Measurements from ENCODE around the gene DUSP2. TPM values are rescaled to one million over a fixed set of nuclear protein-coding genes. Genes with fewer than 3 reads are reported as not detected.

DUSP2 gene
- total RNA-seq, 2 experiments from 2014 or later, result 248 to 407 TPM

DNA sequence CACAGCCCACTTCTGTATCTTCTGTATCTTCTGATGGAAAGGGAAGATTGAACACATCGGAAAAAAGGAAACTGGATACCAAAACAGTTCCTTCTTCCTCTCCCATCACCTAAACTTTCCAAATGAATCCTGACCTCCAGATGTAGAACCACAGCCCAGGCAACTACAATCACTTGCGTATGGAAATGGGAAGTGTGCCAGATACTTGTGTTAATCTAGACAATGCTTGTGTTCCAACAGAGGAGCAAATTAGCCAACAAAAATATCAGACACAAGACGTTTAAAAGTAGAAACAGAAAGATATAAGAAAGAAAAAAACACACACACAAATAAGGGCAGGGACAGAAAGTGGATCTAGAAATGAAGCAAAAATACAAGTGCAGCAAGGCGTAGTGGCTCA lies 31.4 kb upstream of the DUSP2 start:
- H3K36me3 Mint-ChIP-seq (ENCODE audit: low read depth), result no peaks in the 10 kb centered on the region
- H3K27ac Mint-ChIP-seq, result no peak overlapping the region
- ChIA-PET CTCF (interaction anchor here (3.2 to 3.5 kb wide), 2 partner anchors 13 to 60 kb away, joined by 19 to 20 read pairs; partner anchors contain the start of gene ADRA2B), POLR2A (no interaction called here)
- DNase-seq (no peak), ATAC-seq (no peak)
- peaks cover 22% of the 10 kb centered on the region for H3K4me1 Mint-ChIP-seq
- intact Hi-C loops (cut with DNase I, micrococcal nuclease), result loop anchor here in 1 of 2 experiments (10.0 kb wide), 1 partner anchor 152 kb away; no protein-coding TSS in a partner anchor
- H3K4me3 Mint-ChIP-seq, result no peak overlapping the region
- no peaks in the 10 kb centered on the region for H3K27me3 Mint-ChIP-seq
- H3K9me3 Mint-ChIP-seq (ENCODE audit: low read depth), result no peaks in the 10 kb centered on the region

GRCh38 chr2:96175951-96176350 lies 30.7 kb upstream of the DUSP2 start:
- CTCF ChIA-PET, result interaction anchor here (1.1 to 5.2 kb wide), 11 partner anchors 11 to 153 kb away, joined by 3 to 347 read pairs (median 16); partner anchors contain the start of genes ADRA2B, ASTL, DUSP2 and STARD7
- peaks cover 22% of the 10 kb centered on the region for H3K4me1 Mint-ChIP-seq
- no peak overlapping the region for H3K27ac Mint-ChIP-seq
- no peaks in the 10 kb centered on the region for H3K27me3 Mint-ChIP-seq
- H3K9me3 Mint-ChIP-seq (ENCODE audit: low read depth), result no peaks in the 10 kb centered on the region
- no peak for ATAC-seq
- H3K4me3 Mint-ChIP-seq, result no peak overlapping the region
- intact Hi-C loops (cut with DNase I, micrococcal nuclease), result loop anchor here in 1 of 2 experiments (10.0 kb wide), 1 partner anchor 151 kb away; no protein-coding TSS in a partner anchor
- POLR2A ChIA-PET, result interaction anchor here (0.6 to 3.8 kb wide), 2 partner anchors 12 to 34 kb away, joined by 3 to 136 read pairs; partner anchors contain the start of genes ASTL and DUSP2
- H3K36me3 Mint-ChIP-seq (ENCODE audit: low read depth), result no peaks in the 10 kb centered on the region
- DNase-seq, result no peak

- no peaks in the 10 kb centered on the region for H3K27me3 Mint-ChIP-seq
- no peaks in the 10 kb centered on the region for H3K9me3 Mint-ChIP-seq (ENCODE audit: low read depth)
- peak overlapping the region; percentile 88 for H3K27ac Mint-ChIP-seq
- intact Hi-C loops (cut with DNase I, micrococcal nuclease), result loop anchor here (1.0 to 10.0 kb wide), 6 partner anchors 16 to 182 kb away; partner anchors contain the start of genes ASTL (in 2 of the 2) and ADRA2B (in 1 of the 2)
- H3K4me3 Mint-ChIP-seq, result peak overlapping the region; percentile 60
- DNase-seq, result peak; percentile 92
- H3K4me1 Mint-ChIP-seq, result peaks cover 22% of the 10 kb centered on the region
- ChIA-PET POLR2A (interaction anchor here (1.0 to 3.8 kb wide), 6 partner anchors 11 to 182 kb away, joined by 3 to 136 read pairs (median 4); partner anchors contain the start of genes ASTL and DUSP2), CTCF (interaction anchor here (0.6 to 5.2 kb wide), 34 partner anchors 9 to 508 kb away, joined by 3 to 347 read pairs (median 5); partner anchors contain the start of genes ADRA2B, ANKRD36C, ASTL and DUSP2)
- peak; percentile 96 for ATAC-seq
- no peaks in the 10 kb centered on the region for H3K36me3 Mint-ChIP-seq (ENCODE audit: low read depth)
These were observed 29.3 kb upstream of the DUSP2 start for GRCh38 chr2:96174251-96175144.

DNA sequence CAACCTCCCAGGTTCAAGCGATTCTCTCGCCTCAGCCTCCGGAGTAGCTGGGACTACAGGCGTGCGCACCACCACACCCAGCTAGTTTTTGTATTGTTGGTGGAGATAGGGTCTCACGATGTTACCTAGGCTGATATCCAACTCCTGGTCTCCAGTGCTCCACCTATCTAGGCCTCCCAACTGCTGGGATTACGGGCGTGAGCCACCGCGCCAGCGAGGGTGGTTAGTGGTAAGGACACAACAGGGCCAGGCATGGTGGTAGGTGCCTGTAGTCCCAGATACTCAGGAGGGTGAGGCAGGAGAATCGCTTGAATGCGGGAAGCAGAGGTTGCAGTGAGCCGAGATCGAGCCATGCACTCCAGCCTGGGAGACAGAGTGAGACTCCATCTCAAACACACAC lies 26.6 kb upstream of the DUSP2 start:
- Mint-ChIP-seq H3K27ac (peak overlapping the region; percentile 12), H3K27me3 (no peaks in the 10 kb centered on the region), H3K4me1 (peaks cover 43% of the 10 kb centered on the region), H3K9me3 (ENCODE audit: low read depth) (peaks cover 3% of the 10 kb centered on the region), H3K4me3 (no peak overlapping the region), H3K36me3 (ENCODE audit: low read depth) (peaks cover 2% of the 10 kb centered on the region)
- intact Hi-C loops (cut with DNase I, micrococcal nuclease), result loop anchor here in 1 of 2 experiments (10.0 kb wide), 1 partner anchor 147 kb away; no protein-coding TSS in a partner anchor
- POLR2A ChIA-PET, result no interaction called here
- CTCF ChIA-PET, result interaction anchor here (5.2 kb wide), 1 partner anchor 29 kb away, joined by 347 read pairs; the partner anchor contains the start of genes ASTL and DUSP2
- no peak for ATAC-seq
- no peak for DNase-seq

DNA sequence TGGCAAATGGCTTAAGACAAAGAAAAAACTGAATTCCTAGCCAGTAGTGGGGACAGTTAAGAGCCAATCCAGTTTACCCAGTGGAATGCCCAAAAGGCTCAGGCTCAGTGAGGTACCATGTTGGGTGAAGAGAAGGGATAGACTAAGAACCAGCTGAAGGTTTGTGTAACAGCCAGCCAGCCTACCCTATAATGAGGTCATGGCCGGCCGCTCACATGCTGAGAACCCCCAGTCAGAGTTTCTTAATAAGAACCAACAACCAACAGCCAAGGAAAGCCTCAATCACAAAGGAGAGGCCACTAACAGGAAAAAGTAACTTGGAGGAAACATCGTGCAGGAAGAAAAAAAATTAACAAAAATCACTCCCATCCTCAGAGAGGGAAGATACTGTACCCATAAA lies 25.4 kb upstream of the DUSP2 start:
- Mint-ChIP-seq H3K4me3 (no peak overlapping the region), H3K9me3 (ENCODE audit: low read depth) (peaks cover 3% of the 10 kb centered on the region), H3K27ac (peak overlapping the region; percentile 29), H3K27me3 (no peaks in the 10 kb centered on the region), H3K4me1 (peaks cover 48% of the 10 kb centered on the region), H3K36me3 (ENCODE audit: low read depth) (peaks cover 2% of the 10 kb centered on the region)
- CTCF ChIA-PET, result interaction anchor here (1.0 kb wide), 1 partner anchor 32 kb away, joined by 4 read pairs; the partner anchor contains the start of gene ASTL
- POLR2A ChIA-PET, result no interaction called here
- intact Hi-C loops (cut with DNase I, micrococcal nuclease), result loop anchor here in 1 of 2 experiments (10.0 kb wide), 1 partner anchor 146 kb away; no protein-coding TSS in a partner anchor
- ATAC-seq, result no peak
- DNase-seq, result no peak

DNA sequence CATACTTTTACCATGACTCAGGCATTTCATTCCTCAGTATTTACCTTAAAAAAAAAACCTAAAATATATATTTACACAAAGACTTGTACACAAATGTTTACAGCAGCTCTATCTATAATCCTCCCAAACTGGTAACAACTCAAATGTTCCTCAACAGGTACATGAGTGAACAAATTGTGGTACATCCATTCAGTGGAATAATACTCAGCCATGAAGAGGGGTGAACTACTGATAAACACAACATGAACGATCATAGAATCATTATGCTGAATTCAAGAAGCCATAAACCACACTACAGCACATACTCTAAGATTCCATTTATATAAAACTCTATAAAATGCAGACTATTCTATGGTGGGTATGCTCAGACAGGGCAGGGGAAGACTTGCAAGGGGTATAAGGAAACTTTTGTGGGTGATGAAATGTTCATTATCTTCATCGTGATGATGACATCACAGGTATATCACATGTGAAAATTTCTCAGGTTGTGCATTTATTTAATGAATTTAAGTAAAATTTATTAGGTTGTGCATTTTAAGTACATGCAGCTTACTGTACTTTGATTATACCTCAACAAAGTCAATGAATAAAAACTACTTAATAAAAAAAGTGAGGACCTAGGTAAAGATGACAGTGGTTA lies 24.7 kb upstream of the DUSP2 start:
- Mint-ChIP-seq H3K4me1 (peaks cover 52% of the 10 kb centered on the region), H3K27ac (no peak overlapping the region), H3K9me3 (ENCODE audit: low read depth) (peaks cover 3% of the 10 kb centered on the region), H3K36me3 (ENCODE audit: low read depth) (peaks cover 2% of the 10 kb centered on the region), H3K4me3 (no peak overlapping the region), H3K27me3 (no peaks in the 10 kb centered on the region)
- ATAC-seq (no peak), DNase-seq (no peak)
- intact Hi-C loops (cut with DNase I, micrococcal nuclease), result loop anchor here in 1 of 2 experiments (10.0 kb wide), 1 partner anchor 145 kb away; no protein-coding TSS in a partner anchor
- ChIA-PET CTCF (interaction anchor here (1.0 kb wide), 1 partner anchor 31 kb away, joined by 4 read pairs; the partner anchor contains the start of gene ASTL), POLR2A (no interaction called here)

DNA sequence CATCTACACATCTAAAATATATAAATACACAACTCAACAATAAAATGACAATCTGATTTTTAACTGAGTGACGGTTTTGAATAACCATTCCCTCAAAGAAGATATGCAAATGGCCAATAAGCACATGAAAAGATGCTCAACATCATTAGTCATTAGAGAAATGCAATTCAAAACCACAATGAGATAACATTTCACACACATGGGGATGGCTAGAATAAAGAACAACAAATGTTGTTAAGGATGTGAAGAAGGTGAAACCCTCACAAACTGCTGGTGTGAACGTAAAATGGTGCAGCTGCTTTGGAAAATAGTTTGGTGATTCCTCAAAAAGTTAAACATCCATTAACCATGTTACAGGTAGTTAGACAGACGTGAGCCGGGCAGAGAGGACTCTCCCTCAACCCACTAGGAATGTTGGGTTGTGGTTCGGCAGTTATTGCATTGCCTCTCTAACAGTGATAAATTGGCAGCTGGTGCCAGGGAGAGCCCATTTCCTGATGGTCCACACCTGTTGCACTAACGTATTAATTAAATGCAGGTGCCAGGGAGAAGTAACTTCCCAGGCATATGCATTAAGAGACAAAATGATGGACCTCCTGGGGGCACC lies 22.3 kb upstream of the DUSP2 start:
- Mint-ChIP-seq H3K4me3 (no peak overlapping the region), H3K9me3 (ENCODE audit: low read depth) (peaks cover 3% of the 10 kb centered on the region), H3K27me3 (no peaks in the 10 kb centered on the region), H3K4me1 (peaks cover 59% of the 10 kb centered on the region), H3K27ac (peak overlapping the region; percentile 58), H3K36me3 (ENCODE audit: low read depth) (peaks cover 2% of the 10 kb centered on the region)
- ChIA-PET POLR2A (interaction anchor here (0.6 to 1.0 kb wide), 3 partner anchors 25 to 361 kb away, joined by 3 to 8 read pairs (median 5); no protein-coding TSS in a partner anchor), CTCF (interaction anchor here (1.2 to 1.3 kb wide), 2 partner anchors 20 to 26 kb away, joined by 3 to 4 read pairs; no protein-coding TSS in a partner anchor)
- ATAC-seq (no peak), DNase-seq (no peak)
- intact Hi-C loops (cut with DNase I, micrococcal nuclease), result no loop called here

DNA sequence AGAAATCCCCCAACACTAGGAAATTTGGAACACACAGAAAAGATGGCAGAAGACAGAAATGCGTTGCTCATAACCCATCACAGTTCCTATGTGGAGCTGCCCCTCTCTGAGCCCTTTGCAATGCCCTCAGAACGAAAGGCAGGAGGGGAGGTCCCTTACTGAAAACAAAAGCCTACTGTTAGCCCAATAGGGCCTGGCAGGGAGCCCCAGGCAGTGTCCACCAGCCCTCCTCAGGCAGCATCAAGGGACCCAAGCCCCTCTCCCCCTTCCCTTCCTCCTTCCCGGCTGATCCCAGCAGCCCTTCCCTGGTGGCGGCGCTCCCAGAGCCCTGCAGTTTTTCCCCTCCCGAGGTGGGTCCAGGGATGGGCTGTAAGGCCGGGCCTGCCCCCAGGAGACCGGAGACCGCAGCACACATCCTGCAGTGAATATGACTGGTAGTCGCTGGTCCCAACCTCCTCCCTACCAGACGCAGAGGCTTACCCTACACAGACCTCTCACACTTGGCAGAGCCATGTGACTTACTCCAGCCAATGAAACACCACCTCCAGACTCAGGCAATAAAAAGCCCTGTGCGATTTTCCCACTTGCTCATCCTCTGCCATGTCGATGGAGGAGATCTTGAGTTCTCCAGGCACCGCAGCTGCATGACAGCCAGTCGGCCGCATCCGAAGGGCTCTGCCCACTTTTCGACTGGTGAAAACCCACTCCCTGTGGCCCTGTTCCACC lies 19.4 kb upstream of the DUSP2 start:
- intact Hi-C loops (cut with DNase I, micrococcal nuclease), result loop anchor here (1.0 to 5.0 kb wide), 7 partner anchors 8 to 323 kb away; partner anchors contain the start of genes ADRA2B (in 1 of the 2), CIAO1 (in 1 of the 2), DUSP2 (in 1 of the 2) and STARD7 (in 1 of the 2)
- peaks cover 13% of the 10 kb centered on the region for H3K36me3 Mint-ChIP-seq (ENCODE audit: low read depth)
- peak overlapping the region; percentile 82 for H3K4me3 Mint-ChIP-seq
- H3K4me1 Mint-ChIP-seq, result peaks cover 80% of the 10 kb centered on the region
- H3K27ac Mint-ChIP-seq, result peak overlapping the region; percentile 100
- ATAC-seq (peak; percentile 85), DNase-seq (peak; percentile 88)
- POLR2A ChIA-PET, result interaction anchor here (0.6 to 4.1 kb wide), 4 partner anchors 10 to 24 kb away, joined by 3 to 118 read pairs (median 6); partner anchors contain the start of gene DUSP2
- CTCF ChIA-PET, result interaction anchor here (1.5 to 3.6 kb wide), 3 partner anchors 10 to 46 kb away, joined by 5 to 19 read pairs (median 18); no protein-coding TSS in a partner anchor
- H3K9me3 Mint-ChIP-seq (ENCODE audit: low read depth), result peaks cover 13% of the 10 kb centered on the region
- H3K27me3 Mint-ChIP-seq, result no peaks in the 10 kb centered on the region

DNA sequence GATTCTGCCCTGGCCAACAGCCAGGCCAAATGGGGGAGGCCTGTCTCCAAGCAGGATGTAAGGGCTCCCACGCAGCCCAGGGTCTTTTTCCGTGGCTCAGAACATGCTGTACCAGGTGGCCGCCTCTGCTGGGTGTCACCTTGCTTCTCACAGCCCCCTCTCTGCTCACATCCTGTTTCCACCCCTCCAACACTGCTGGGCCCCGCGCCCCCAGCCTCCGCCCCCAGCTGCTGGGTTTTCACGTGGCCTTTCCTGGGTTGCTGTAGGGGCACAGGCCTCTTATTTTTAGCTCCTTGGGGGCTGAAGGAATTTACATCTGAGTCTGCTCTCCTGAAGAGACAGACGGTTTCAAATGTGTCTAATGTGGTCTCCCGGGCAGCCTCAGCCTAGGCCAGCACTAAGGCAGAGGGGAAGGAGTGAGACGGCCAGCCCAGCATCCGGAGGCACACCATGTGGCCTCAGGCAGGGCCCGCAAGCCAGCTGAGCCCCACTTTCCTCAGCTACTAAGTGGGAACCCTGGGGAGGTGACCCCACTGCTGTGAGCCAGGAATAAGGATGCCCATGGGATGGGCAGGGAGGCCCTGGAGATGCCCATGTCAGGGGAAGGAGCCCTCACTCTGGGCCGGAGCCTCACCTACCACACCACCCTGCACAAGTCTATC lies 18.7 kb upstream of the DUSP2 start:
- H3K4me3 Mint-ChIP-seq, result peak overlapping the region; percentile 82
- ChIA-PET POLR2A (interaction anchor here (0.5 to 4.1 kb wide), 7 partner anchors 10 to 375 kb away, joined by 3 to 118 read pairs (median 4); partner anchors contain the start of genes DUSP2 and STARD7), CTCF (interaction anchor here (0.6 to 3.6 kb wide), 6 partner anchors 10 to 45 kb away, joined by 3 to 19 read pairs (median 4); no protein-coding TSS in a partner anchor)
- H3K36me3 Mint-ChIP-seq (ENCODE audit: low read depth), result peaks cover 10% of the 10 kb centered on the region
- H3K27ac Mint-ChIP-seq, result peak overlapping the region; percentile 100
- H3K27me3 Mint-ChIP-seq, result no peaks in the 10 kb centered on the region
- H3K9me3 Mint-ChIP-seq (ENCODE audit: low read depth), result peaks cover 9% of the 10 kb centered on the region
- intact Hi-C loops (cut with DNase I, micrococcal nuclease), result loop anchor here (1.0 to 5.0 kb wide), 7 partner anchors 8 to 323 kb away; partner anchors contain the start of genes ADRA2B (in 1 of the 2), CIAO1 (in 1 of the 2), DUSP2 (in 1 of the 2) and STARD7 (in 1 of the 2)
- DNase-seq, result peak; percentile 91
- peak; percentile 43 for ATAC-seq
- peaks cover 83% of the 10 kb centered on the region for H3K4me1 Mint-ChIP-seq

Data from activated CD4-positive, alpha-beta T cell treated with anti-CD3 and anti-CD28 coated beads for 36 hours (primary cell).